ENCODE results near the gene PCSK7.

The PCSK7 gene

DNA sequence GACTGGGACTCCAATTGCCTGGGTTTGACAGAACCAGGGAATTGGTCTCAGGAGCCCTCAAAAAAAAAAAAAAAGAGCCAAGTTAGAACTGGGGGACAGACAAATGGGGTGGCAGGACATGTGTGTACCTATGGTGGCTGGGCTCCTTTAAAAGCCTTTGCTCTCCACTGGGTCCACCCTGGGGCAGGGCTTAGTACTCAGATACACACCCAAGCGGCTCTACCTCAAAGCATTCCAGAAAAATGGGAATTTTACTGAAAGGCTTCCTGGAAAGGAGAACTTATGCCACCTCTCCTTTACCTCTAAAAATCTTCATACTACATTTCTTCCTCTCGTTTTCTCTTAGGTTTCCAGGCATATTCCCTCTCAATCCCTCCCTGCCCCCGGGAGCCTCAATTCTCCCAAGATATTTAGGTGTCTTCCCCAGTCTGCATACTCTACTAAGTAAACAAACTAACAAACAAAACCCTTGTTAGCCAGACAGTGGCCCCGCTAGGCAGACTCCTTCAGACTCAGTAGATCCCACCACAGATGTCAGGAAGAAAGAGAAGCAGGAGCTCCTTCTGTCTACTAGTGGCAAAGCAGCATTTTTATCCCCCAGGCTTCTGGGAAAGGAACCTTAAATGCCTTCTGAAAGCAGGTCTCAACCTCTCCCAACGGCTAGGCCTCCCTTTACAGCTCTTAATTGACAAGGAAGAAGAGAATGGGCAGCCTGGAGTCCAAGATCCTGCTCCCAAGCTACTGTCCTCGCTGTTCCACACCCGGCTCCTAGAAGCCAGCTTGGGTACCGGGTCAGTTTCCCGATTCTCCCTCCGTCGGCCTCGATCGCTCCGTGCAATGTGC lies 653 bp downstream of the PCSK7 start:
- TF ChIP-seq, protein P1, sequence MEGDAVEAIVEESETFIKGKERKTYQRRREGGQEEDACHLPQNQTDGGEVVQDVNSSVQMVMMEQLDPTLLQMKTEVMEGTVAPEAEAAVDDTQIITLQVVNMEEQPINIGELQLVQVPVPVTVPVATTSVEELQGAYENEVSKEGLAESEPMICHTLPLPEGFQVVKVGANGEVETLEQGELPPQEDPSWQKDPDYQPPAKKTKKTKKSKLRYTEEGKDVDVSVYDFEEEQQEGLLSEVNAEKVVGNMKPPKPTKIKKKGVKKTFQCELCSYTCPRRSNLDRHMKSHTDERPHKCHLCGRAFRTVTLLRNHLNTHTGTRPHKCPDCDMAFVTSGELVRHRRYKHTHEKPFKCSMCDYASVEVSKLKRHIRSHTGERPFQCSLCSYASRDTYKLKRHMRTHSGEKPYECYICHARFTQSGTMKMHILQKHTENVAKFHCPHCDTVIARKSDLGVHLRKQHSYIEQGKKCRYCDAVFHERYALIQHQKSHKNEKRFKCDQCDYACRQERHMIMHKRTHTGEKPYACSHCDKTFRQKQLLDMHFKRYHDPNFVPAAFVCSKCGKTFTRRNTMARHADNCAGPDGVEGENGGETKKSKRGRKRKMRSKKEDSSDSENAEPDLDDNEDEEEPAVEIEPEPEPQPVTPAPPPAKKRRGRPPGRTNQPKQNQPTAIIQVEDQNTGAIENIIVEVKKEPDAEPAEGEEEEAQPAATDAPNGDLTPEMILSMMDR (IDR thresholded peaks at IDR 0.05; ENCODE audit: borderline replicate concordance, insufficient read depth, low read depth, low read length), result no peak
- peak overlapping the region; percentile 86 for H3K4me3 ChIP-seq (ENCODE audit: low read depth, low read length)

DNA sequence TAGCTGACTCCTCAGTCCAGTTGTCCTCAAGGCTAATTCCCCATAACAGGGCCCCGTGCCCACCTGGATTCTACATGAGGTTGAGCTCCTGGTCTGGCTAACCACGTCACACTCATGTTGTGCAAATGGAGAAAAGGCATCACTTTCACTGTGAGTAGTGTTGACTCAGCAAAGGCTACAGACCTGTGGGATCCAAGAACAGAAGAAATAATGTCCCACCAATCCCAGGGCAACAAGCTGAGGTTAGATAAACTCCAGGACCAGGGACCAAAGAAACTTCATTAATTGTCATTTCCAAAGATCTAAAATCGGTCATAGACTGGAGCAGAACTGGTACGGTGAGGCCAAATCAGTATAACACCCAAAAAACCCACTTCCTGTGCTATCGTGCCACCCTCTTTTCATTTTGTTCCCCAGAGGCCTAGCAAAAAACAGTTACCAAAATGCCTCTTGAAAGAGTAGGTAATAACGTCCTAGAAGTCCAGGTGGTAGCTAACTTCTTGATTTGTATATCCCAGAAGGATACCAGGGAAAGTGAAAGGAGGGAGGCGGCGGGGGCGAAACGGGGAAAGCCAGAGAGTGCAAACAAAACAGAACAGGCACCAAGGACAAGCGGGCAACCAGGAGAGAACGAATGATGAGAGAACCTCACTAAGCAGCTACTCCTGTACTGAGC lies 1.4 kb downstream of the PCSK7 start:
- peak overlapping the region; percentile 86 for H3K4me3 ChIP-seq (ENCODE audit: low read depth, low read length)
- TF ChIP-seq, protein P1 (IDR thresholded peaks at IDR 0.05; ENCODE audit: borderline replicate concordance, insufficient read depth, low read depth, low read length), result no peak

DNA sequence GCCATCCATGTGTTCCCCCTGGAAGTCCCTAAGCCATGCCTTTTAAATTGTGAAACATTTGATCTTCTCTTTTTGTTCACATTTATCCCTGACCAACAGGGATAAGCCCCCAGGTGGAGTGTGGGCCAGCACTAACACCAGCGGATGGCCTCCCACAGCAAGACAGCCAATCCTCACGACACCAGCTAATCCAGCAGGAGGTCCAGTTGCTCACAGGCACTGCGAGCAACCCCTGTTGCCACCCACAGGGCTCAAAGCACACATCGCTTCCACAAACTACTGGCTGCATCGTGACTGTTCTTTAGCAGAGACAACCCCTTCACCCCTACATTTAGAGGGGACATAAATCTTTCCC lies 2.0 kb downstream of the PCSK7 start:
- peak overlapping the region; percentile 86 for H3K4me3 ChIP-seq (ENCODE audit: low read depth, low read length)
- TF ChIP-seq, protein P1 (IDR thresholded peaks at IDR 0.05; ENCODE audit: borderline replicate concordance, insufficient read depth, low read depth, low read length), result no peak

DNA sequence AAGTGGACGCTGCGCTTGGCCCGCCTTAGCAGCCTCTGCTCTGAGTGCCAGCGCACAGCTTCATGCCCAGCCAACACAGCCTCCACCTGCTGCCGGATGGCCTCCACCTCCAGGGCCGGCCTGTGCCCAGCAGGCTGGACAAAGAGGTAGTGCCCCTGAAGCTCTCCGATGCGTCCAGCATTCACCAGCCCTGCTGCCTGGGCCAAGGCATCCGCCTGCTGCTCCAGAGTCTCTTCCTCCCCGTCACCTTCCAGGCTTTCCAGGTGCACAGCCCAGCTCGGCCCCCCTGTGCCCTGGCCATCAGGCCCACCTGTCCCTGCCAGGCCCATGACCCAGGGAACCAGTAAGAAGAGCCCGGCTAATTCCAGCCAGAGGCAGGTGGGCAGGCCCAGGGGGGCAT lies 2.5 kb downstream of the PCSK7 start:
- H3K4me3 ChIP-seq (ENCODE audit: low read depth, low read length), result no peak overlapping the region
- TF ChIP-seq, protein P1 (IDR thresholded peaks at IDR 0.05; ENCODE audit: borderline replicate concordance, insufficient read depth, low read depth, low read length), result no peak

DNA sequence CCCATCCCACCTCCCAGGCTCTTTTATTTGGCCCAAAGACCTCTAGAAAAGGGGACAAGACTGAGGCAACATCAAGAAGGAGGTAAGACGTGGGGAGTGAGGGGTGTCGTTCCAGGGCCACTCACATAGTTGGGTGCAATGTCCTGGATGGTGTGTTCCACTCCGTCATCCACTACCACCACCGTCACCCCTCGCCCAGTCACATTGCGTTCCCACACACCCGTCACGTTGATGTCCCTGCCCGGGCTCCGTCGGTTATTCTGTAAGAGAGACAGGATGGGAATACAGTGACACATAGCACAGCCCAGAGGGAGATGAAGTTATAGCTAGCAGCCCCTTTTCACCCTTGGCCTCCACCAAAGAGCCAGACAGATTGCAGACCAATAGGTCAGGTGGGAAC lies 3.8 kb downstream of the PCSK7 start:
- no peak overlapping the region for H3K4me3 ChIP-seq (ENCODE audit: low read depth, low read length)
- TF ChIP-seq, protein P1 (IDR thresholded peaks at IDR 0.05; ENCODE audit: borderline replicate concordance, insufficient read depth, low read depth, low read length), result no peak

DNA sequence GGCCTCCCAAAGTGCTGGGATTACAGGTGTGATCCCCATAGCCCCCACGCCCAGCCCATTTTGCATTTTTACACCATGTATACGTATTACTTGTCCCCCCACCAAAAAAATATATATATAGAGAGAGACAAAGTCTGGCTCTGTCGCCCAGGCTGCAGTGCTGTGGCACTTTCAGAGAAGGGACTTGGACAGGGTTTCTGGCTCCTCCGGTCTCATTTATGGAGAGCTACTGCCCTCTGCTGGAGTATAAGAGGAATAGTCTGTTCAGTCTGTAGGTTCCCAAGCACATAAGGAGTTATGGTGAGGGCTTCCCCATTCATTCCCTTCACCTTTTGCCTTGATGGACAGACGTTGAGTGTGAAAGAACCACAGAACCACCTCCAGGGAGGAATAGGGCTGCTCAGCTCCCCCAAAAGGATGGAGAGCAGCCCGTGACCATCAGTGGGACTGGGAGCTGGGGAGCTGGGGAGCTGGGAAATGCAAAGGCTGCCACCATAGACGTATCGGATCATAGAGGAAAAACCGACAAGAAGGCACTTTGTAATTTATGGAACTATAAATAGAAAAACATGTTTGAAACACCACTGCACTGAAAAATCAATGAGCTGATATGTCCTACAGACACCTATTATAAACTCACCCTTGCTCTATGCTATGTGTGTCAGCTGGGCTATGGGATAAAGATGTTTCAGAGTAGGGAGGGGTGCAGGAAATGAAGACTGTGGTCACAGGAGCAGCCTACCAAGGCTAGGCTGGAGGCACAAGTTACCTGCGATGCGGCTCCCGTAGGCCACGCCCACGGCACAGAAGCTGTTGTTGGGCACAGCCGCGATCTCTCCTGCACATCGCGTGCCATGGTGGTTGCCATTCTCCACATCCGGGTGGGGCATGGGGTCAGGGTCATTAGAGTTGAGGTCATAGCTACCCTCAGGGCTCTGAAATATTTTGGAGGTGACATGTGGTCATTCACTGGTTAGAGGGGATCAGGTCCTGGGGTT lies 5.2 kb downstream of the PCSK7 start:
- H3K4me3 ChIP-seq (ENCODE audit: low read depth, low read length), result no peak overlapping the region
- TF ChIP-seq, protein P1 (IDR thresholded peaks at IDR 0.05; ENCODE audit: borderline replicate concordance, insufficient read depth, low read depth, low read length), result peak; percentile 65

Measured in GM12875 (cell line).